Esophagus squamous epithelium (tissue), 4 donors: ENCODE results near the gene DAPK1.

Source experiments
- POLR2A ChIP-seq, 4 donors: fragments of 450-650 bp; IDR thresholded peaks; one replicate each; pipeline ENCODE4 v1.6.1; 2017; ENCODE audit warnings: antibody characterized with exemption in 4 of 4, mild to moderate bottlenecking in 4 of 4, moderate library complexity in 3 of 4
- TF ChIP-seq, protein P1 (sequence below), 6 experiments: fragments of 450-650 bp in 4 of 6; fragments of 200-600 bp in 2 of 6; sonication (generic) in 2 of 6; IDR thresholded peaks; one replicate each; pipeline ENCODE4 v1.5.1; 2016 to 2019; ENCODE audit warnings: antibody characterized with exemption in 6 of 6, mild to moderate bottlenecking in 4 of 6, moderate library complexity in 4 of 6

- TF ChIP-seq, protein P1, sequence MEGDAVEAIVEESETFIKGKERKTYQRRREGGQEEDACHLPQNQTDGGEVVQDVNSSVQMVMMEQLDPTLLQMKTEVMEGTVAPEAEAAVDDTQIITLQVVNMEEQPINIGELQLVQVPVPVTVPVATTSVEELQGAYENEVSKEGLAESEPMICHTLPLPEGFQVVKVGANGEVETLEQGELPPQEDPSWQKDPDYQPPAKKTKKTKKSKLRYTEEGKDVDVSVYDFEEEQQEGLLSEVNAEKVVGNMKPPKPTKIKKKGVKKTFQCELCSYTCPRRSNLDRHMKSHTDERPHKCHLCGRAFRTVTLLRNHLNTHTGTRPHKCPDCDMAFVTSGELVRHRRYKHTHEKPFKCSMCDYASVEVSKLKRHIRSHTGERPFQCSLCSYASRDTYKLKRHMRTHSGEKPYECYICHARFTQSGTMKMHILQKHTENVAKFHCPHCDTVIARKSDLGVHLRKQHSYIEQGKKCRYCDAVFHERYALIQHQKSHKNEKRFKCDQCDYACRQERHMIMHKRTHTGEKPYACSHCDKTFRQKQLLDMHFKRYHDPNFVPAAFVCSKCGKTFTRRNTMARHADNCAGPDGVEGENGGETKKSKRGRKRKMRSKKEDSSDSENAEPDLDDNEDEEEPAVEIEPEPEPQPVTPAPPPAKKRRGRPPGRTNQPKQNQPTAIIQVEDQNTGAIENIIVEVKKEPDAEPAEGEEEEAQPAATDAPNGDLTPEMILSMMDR (IDR thresholded peaks at IDR 0.05), result no peak
- TF ChIP-seq POLR2A (IDR thresholded peaks at IDR 0.05), result no peak
Observed at GRCh38 chr9:87712801-87713277, 215.2 kb downstream of the DAPK1 start.
